HG02885 (cell line): ENCODE measurements around the gene DNAJC15.

Experiments
- ATAC-seq: cut with Tn5 transposase; IDR thresholded peaks from one replicate; pipeline ENCODE4 v1.9.1; 2021; ENCODE audit warnings: mild to moderate bottlenecking; ENCODE audit not compliant: unreplicated experiment, poor library complexity

The DNAJC15 gene

GRCh38 chr13:43078399-43078798 is 55.0 kb downstream of the DNAJC15 start:
- ATAC-seq, result no peak

GRCh38 chr13:43079392-43079931 is 56.1 kb downstream of the DNAJC15 start:
- ATAC-seq, result no peak

GRCh38 chr13:43080199-43080598 is 56.8 kb downstream of the DNAJC15 start:
- ATAC-seq, result no peak

- ATAC-seq, result no peak
These were observed 58.5 kb downstream of the DNAJC15 start for GRCh38 chr13:43081866-43082265.

- ATAC-seq, result no peak
These were observed 60.4 kb downstream of the DNAJC15 start for GRCh38 chr13:43083750-43084149.

GRCh38 chr13:43085545-43085944 is 62.2 kb downstream of the DNAJC15 start:
- ATAC-seq, result no peak

- ATAC-seq, result no peak
These were observed 62.8 kb downstream of the DNAJC15 start for GRCh38 chr13:43086181-43086580.

- ATAC-seq, result no peak
These were observed 64.7 kb downstream of the DNAJC15 start for GRCh38 chr13:43088093-43088511.

- ATAC-seq, result no peak
These were observed 66.6 kb downstream of the DNAJC15 start for GRCh38 chr13:43089912-43090498.

- peak; percentile 85 for ATAC-seq
These were observed 71.5 kb downstream of the DNAJC15 start for GRCh38 chr13:43094901-43095300.

GRCh38 chr13:43095771-43096719 is 72.7 kb downstream of the DNAJC15 start:
- ATAC-seq, result no peak

GRCh38 chr13:43100667-43101066 is 77.3 kb downstream of the DNAJC15 start:
- no peak for ATAC-seq

- no peak for ATAC-seq
These were observed 78.9 kb downstream of the DNAJC15 start for GRCh38 chr13:43102304-43102703.

- no peak for ATAC-seq
These were observed 84.4 kb downstream of the DNAJC15 start for GRCh38 chr13:43107780-43108179.

- ATAC-seq, result no peak
These were observed 86.7 kb downstream of the DNAJC15 start for GRCh38 chr13:43110036-43110435.

GRCh38 chr13:43110658-43111057 is 87.3 kb downstream of the DNAJC15 start:
- ATAC-seq, result no peak

- ATAC-seq, result no peak
These were observed 88.4 kb downstream of the DNAJC15 start for GRCh38 chr13:43111559-43112400.

GRCh38 chr13:43113603-43114002 is 90.2 kb downstream of the DNAJC15 start:
- ATAC-seq, result no peak

- no peak for ATAC-seq
These were observed 91.1 kb downstream of the DNAJC15 start for GRCh38 chr13:43114504-43114903.

GRCh38 chr13:43115141-43115540 is 91.8 kb downstream of the DNAJC15 start:
- no peak for ATAC-seq
